Measurements from ENCODE around the gene ARL3. TPM values are rescaled to one million over a fixed set of nuclear protein-coding genes. Genes with fewer than 3 reads are reported as not detected.

Gene ARL3
- total RNA-seq, 1 experiment from 2014 or later = 16.5 TPM

DNA sequence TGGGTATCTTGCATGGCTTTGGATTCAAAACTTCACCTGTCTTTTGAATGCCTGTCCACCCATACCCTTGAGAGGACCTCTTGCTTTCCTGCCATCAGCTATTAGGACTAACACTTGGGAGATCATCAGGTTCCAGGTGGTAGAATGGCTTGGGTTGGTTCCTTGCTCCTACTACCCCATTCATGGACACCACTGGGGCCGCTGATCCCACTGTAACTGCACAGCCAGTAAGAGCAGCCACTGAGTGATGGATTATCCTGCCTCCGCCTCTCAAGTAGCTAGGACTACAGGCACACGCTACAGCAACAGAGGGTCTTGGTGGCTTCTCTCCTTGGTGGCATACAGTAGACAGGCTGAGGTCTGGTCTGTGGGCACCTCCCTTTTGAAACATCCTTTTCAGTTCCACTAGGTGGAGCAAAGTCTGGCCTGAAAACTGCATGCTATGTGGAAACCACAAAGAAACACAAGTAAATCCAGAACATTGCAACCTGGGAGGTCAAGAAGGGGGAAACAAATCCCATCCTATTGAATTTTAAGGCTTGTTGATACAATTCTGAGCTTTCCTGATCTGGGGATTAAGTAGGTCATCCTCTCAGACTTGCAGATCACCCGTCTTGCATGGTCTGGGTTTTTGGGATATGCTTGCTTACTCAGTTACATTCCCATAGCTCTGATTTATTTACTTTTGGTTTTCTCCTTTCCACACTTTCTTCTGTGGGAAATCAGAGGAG is 38.9 kb upstream of the ARL3 start:
- no peak overlapping the region for H3K23ac ChIP-seq (ENCODE audit: insufficient read length, low read depth, low read length)
- Mint-ChIP-seq H3K27ac (peak overlapping the region in 1 of 3 experiments; percentile 51; a peak in 4 of 7 replicates), H3K36me3 (ENCODE audit: insufficient read depth in 1 of 3, low read depth in 3 of 3) (peaks cover 0 to 2% (median 0%) of the 10 kb centered on the region in 3 experiments; a peak in 1 of 7 replicates), H3K4me1 (peaks cover 6 to 15% of the 10 kb centered on the region in 2 experiments; a peak in 3 of 4 replicates), H3K4me3 (no peak overlapping the region), H3K27me3 (ENCODE audit: low read depth) (no peaks in the 10 kb centered on the region), H3K9me3 (peaks cover 0 to 3% of the 10 kb centered on the region in 2 experiments; a peak in 2 of 5 replicates)
- H4K20me1 ChIP-seq (ENCODE audit: control insufficient read depth, insufficient read depth, insufficient read length) = no peaks in the 10 kb centered on the region
- H2BK12ac ChIP-seq (ENCODE audit: insufficient read length, low read depth, low read length) = no peak overlapping the region
- no peak overlapping the region for H3K27ac ChIP-seq (ENCODE audit: insufficient read length, low read depth, low read length)
- H2BK15ac ChIP-seq (ENCODE audit: low read depth, low read length) = no peak overlapping the region
- H3K23me2 ChIP-seq (ENCODE audit: insufficient read length, low read depth, low read length, poor library complexity, severe bottlenecking) = no peaks in the 10 kb centered on the region
- no peaks in the 10 kb centered on the region for H3K79me1 ChIP-seq (ENCODE audit: insufficient read depth, low read depth, low read length, poor library complexity, severe bottlenecking)
- no peak overlapping the region for H3K4ac ChIP-seq (ENCODE audit: low read depth, low read length)
- H3K56ac ChIP-seq (ENCODE audit: insufficient read length, low read depth, low read length) = no peak overlapping the region
- H4K8ac ChIP-seq (replicated peaks; ENCODE audit: insufficient read length, low read depth, low read length) = no peak overlapping the region
- H3K4me1 ChIP-seq (ENCODE audit: insufficient read depth, low read length) = no peaks in the 10 kb centered on the region
- H3K79me2 ChIP-seq (ENCODE audit: insufficient read depth, low read length) = no peaks in the 10 kb centered on the region
- no peak overlapping the region for H3K18ac ChIP-seq (ENCODE audit: insufficient read length, low read depth, low read length)
- peak; percentile 66 for TF ChIP-seq CTCF (conservative IDR thresholded peaks at IDR 0.05)
- peak; percentile 49 for DNase-seq
- H2AK5ac ChIP-seq (ENCODE audit: insufficient read length, low read length) = no peak overlapping the region
- H3K14ac ChIP-seq (ENCODE audit: insufficient read depth, low read length) = no peak overlapping the region
- H4K5ac ChIP-seq (ENCODE audit: insufficient read length, low read depth, low read length) = no peak overlapping the region
- H3K9ac ChIP-seq (ENCODE audit: extremely low read depth, insufficient read length, low read length) = no peak overlapping the region
- H2AFZ ChIP-seq (ENCODE audit: low read length) = no peak overlapping the region
- no peak overlapping the region for H3K4me2 ChIP-seq (ENCODE audit: insufficient read depth, insufficient read length, low read length)
- no peak overlapping the region for H3T11ph ChIP-seq (ENCODE audit: low read length)
- H3K27me3 ChIP-seq (ENCODE audit: insufficient read depth, low read length) = no peaks in the 10 kb centered on the region
- no peak overlapping the region for H4K91ac ChIP-seq (ENCODE audit: insufficient read length, low read depth, low read length)
- WGBS (ENCODE audit: extremely low coverage, insufficient read length, low lambda C conversion rate) = no CpG with 5 or more reads among the region's 4 CpGs
- H2BK120ac ChIP-seq (ENCODE audit: low read depth, low read length, poor library complexity, severe bottlenecking) = no peak overlapping the region
- no peaks in the 10 kb centered on the region for H3K9me3 ChIP-seq (ENCODE audit: control insufficient read depth, low read depth, low read length)
- no peak overlapping the region for H2BK5ac ChIP-seq (ENCODE audit: insufficient read length, low read length)
- no peak overlapping the region for H2BK20ac ChIP-seq (ENCODE audit: low read depth, low read length, poor library complexity, severe bottlenecking)
